Keratinocyte (primary cell): ENCODE measurements around the gene PDZRN4. TPM values are rescaled to one million over a fixed set of nuclear protein-coding genes. Genes with fewer than 3 reads are reported as not detected.
"Not testable (repeated sequence)": the region's sequence is repeated elsewhere in the genome, so short reads cannot be mapped to it uniquely, and the experiment has no call there.

Experiments used
- DNase-seq: peaks from one replicate; pipeline ENCODE4 v3.0.0-alpha.2; 2011; ENCODE audit warnings: low read depth, missing footprints, low spot score
- FAIRE-seq: peaks from 2 replicates; lab custom pipeline; 2011; peaks lifted over from hg19 to GRCh38; lab: Jason Lieb, UNC
- H2AFZ ChIP-seq: 2 replicates; pipeline ENCODE4 v1.6.0; 2012; ENCODE audit warnings: low read length, control low read depth, inconsistent platforms; ENCODE audit not compliant: control insufficient read depth
- H3K27ac ChIP-seq: 2 replicates; pipeline ENCODE4 v1.5.1; 2011; ENCODE audit warnings: low read length; ENCODE audit not compliant: control insufficient read depth, insufficient read depth
- H3K27me3 ChIP-seq: 3 replicates; pipeline ENCODE4 v1.6.0; 2011; ENCODE audit warnings: low read length; ENCODE audit not compliant: control insufficient read depth, insufficient read depth; ENCODE audit errors: extremely low read depth
- H3K36me3 ChIP-seq, 2 experiments: 2 replicates in 1 of 2; 3 replicates in 1 of 2; pipeline ENCODE4 v1.5.1; 2011; ENCODE audit warnings: low read length in 2 of 2, mild to moderate bottlenecking in 1 of 2; ENCODE audit not compliant: control insufficient read depth in 2 of 2, insufficient read depth in 2 of 2; ENCODE audit errors: extremely low read depth in 1 of 2
- H3K4me1 ChIP-seq: 3 replicates; pipeline ENCODE4 v1.5.1; 2011; ENCODE audit warnings: low read length; ENCODE audit not compliant: control insufficient read depth, insufficient read depth; ENCODE audit errors: extremely low read depth
- H3K4me2 ChIP-seq: 3 replicates; pipeline ENCODE4 v1.6.0; 2011; ENCODE audit warnings: low read depth, low read length; ENCODE audit not compliant: control insufficient read depth, insufficient read depth; ENCODE audit errors: extremely low read depth
- H3K4me3 ChIP-seq, 3 experiments: fragments of 200-600 bp in 1 of 3; sonication (generic) in 1 of 3; 2 replicates in 2 of 3; 3 replicates in 1 of 3; pipeline ENCODE4 v1.5.1; 2011 to 2016; ENCODE audit warnings: low read length in 3 of 3, mild to moderate bottlenecking in 3 of 3, control low read depth in 2 of 3, inconsistent platforms in 1 of 3, low read depth in 1 of 3, mixed read lengths in 1 of 3, mixed run types in 1 of 3, moderate library complexity in 1 of 3; ENCODE audit not compliant: control insufficient read depth in 2 of 3, insufficient read depth in 2 of 3; ENCODE audit errors: extremely low read depth in 1 of 3
- H3K79me2 ChIP-seq: 2 replicates; pipeline ENCODE4 v1.6.0; 2012; ENCODE audit warnings: low read length; ENCODE audit not compliant: control insufficient read depth, insufficient read depth
- H3K9ac ChIP-seq: 3 replicates; pipeline ENCODE4 v1.6.0; 2011; ENCODE audit warnings: low read length; ENCODE audit not compliant: control insufficient read depth, insufficient read depth; ENCODE audit errors: extremely low read depth
- H3K9me1 ChIP-seq: 3 replicates; pipeline ENCODE4 v1.6.0; 2011; ENCODE audit warnings: low read length; ENCODE audit not compliant: control insufficient read depth, insufficient read depth; ENCODE audit errors: extremely low read depth
- H3K9me3 ChIP-seq: 2 replicates; pipeline ENCODE4 v1.5.1; 2012; ENCODE audit warnings: low read depth, low read length; ENCODE audit not compliant: control insufficient read depth
- H4K20me1 ChIP-seq: 3 replicates; pipeline ENCODE4 v1.6.0; 2011; ENCODE audit warnings: low read length; ENCODE audit not compliant: control insufficient read depth, insufficient read depth; ENCODE audit errors: extremely low read depth
- CTCF ChIP-seq, 3 experiments: IDR thresholded peaks in 1 of 3; conservative IDR thresholded peaks in 1 of 3; optimal IDR thresholded peaks in 1 of 3; 2 replicates in 2 of 3; 3 replicates in 1 of 3; pipeline versions ENCODE3 to v1.5.1; 2011; ENCODE audit warnings: low read length in 3 of 3, mild to moderate bottlenecking in 3 of 3, moderate library complexity in 2 of 3, control low read depth in 1 of 3, inconsistent platforms in 1 of 3; ENCODE audit not compliant: insufficient read depth in 2 of 3; ENCODE audit errors: extremely low read depth in 1 of 3
- EZH2 ChIP-seq: IDR thresholded peaks from one replicate; pipeline ENCODE4 v1.6.1; 2012; ENCODE audit warnings: inconsistent platforms, mild to moderate bottlenecking, low read length, moderate library complexity
- dilution Hi-C: fragments of 300-500 bp; cut with MboI; formaldehyde crosslinking; loops from one replicate; pipeline ENCODE4 v1.7.0; 2020; ENCODE audit warnings: low sequenced_read_pairs; ENCODE audit not compliant: extremely low pct_ligation_motif_present
- polyA plus RNA-seq, 5 experiments: library from polyadenylated mRNA; depleted of rRNA in 3 of 5; stranded (reverse) in 3 of 5; stranded (forward) in 1 of 5; unstranded in 1 of 5; fragments of >200 nt; gene quantifications; 1 replicate in 1 of 5; 2 replicates in 3 of 5; 3 replicates in 1 of 5; pipeline versions ENCODE4 v1.2.1 to v1.2.3, GENCODE V29; 2011 to 2012; ENCODE audit warnings: missing spikeins in 2 of 5, low read depth in 1 of 5, low replicate concordance in 1 of 5

Gene PDZRN4
- polyA plus RNA-seq, 1 donor (not counting 4 experiments of a cell fraction or from before 2014, with no cell fraction given) = not detected

GRCh38 chr12:41285470-41285869 is 97.3 kb downstream of the PDZRN4 start:
- H3K27ac ChIP-seq, dilution Hi-C loops, H3K4me3 ChIP-seq, H2AFZ ChIP-seq, H3K9me3 ChIP-seq, H3K36me3 ChIP-seq, H3K9ac ChIP-seq, FAIRE-seq, H3K79me2 ChIP-seq, H3K27me3 ChIP-seq, H3K4me2 ChIP-seq, DNase-seq, H4K20me1 ChIP-seq, H3K9me1 ChIP-seq, H3K4me1 ChIP-seq: not testable (repeated sequence)

GRCh38 chr12:41286426-41286825 is 98.3 kb downstream of the PDZRN4 start:
- FAIRE-seq = no peak
- Histone ChIP-seq H3K9ac (no peak overlapping the region), H3K9me3 (no peaks in the 10 kb centered on the region), H3K4me1 (no peaks in the 10 kb centered on the region), H3K27me3 (no peaks in the 10 kb centered on the region), H3K4me3 (no peak overlapping the region), H3K9me1 (no peaks in the 10 kb centered on the region), H2AFZ (no peak overlapping the region), H3K4me2 (no peak overlapping the region), H3K79me2 (no peaks in the 10 kb centered on the region), H3K27ac (no peak overlapping the region), H4K20me1 (no peaks in the 10 kb centered on the region), H3K36me3 (no peaks in the 10 kb centered on the region)
- no peak for DNase-seq
- dilution Hi-C loops = no loop called here
- TF ChIP-seq EZH2 (no peak), CTCF (optimal IDR thresholded peaks at IDR 0.05 in 1 of 3, IDR thresholded peaks at IDR 0.05 in 1 of 3, conservative IDR thresholded peaks at IDR 0.05 in 1 of 3; ENCODE audit: extremely low read depth in 1 of 3, insufficient read depth in 2 of 3, low read length in 3 of 3) (no peak)

DNA sequence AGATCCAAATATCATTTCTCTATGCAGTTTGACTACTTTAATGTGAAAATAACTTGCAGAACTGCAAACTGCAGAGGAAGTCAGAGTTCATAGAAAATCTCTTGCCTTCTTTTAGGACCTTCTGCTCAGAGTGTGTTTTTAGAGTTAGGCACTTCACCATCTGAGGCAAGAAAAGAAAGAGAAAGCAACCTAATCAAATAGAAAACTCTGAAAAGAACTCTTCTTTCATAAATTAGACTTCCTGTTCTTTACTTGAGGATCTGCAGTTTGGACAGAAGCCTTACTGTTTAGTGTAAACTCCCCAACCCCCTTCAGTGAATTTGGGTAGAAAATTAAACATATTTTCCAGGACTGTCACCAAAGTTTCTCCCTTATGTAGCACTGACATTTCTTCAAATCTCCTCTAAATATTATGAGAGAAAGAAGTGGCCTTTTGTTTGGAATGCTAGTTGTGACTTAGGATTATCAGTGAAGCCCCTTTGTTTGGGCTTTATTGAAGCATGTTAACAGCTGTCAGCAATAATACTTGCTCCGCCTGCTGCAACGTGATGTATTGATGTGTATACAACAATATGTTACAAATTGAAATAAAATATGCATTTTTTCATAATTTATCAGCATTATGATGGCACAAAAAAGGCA is 99.5 kb downstream of the PDZRN4 start:
- H3K4me1 ChIP-seq = peaks cover 7% of the 10 kb centered on the region
- no peaks in the 10 kb centered on the region for H3K36me3 ChIP-seq
- TF ChIP-seq EZH2 = no peak
- no peak for TF ChIP-seq CTCF (optimal IDR thresholded peaks at IDR 0.05 in 1 of 3, IDR thresholded peaks at IDR 0.05 in 1 of 3, conservative IDR thresholded peaks at IDR 0.05 in 1 of 3; ENCODE audit: extremely low read depth in 1 of 3, insufficient read depth in 2 of 3, low read length in 3 of 3)
- FAIRE-seq (no peak), DNase-seq (no peak)
- H3K27me3 ChIP-seq = no peaks in the 10 kb centered on the region
- no peaks in the 10 kb centered on the region for H4K20me1 ChIP-seq
- no peak overlapping the region for H3K9ac ChIP-seq
- H3K4me3 ChIP-seq = no peak overlapping the region
- no peak overlapping the region for H3K4me2 ChIP-seq
- H3K27ac ChIP-seq = no peak overlapping the region
- H3K79me2 ChIP-seq = no peaks in the 10 kb centered on the region
- dilution Hi-C loops = no loop called here
- H3K9me3 ChIP-seq = no peaks in the 10 kb centered on the region
- no peak overlapping the region for H2AFZ ChIP-seq
- no peaks in the 10 kb centered on the region for H3K9me1 ChIP-seq
